ENCODE data around the gene ACAA1. TPM values are rescaled to one million over a fixed set of nuclear protein-coding genes. Genes with fewer than 3 reads are reported as not detected.

Gene ACAA1
- total RNA-seq, 1 experiment from 2014 or later, result 44.3 TPM

DNA sequence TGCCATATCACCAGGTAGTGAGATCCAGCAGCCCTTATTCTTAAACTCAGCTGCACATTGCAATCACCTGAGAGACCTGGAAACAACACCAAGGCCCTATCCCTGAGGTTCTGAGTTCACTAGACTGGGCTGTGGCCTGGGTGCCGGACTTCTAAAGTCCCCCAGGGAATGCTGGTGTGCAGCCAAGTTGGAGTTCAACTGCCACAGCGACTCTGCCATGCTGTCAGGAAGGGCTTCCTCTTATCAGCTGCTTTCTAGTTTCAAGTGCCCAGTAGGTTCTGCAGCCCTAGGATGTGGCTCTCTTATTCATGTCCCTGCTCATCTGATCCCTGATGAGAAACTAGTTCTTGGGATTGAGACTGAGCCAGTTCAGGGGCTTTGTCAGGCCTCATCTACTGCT is 47.8 kb downstream of the ACAA1 start:
- no peak overlapping the region for H4K91ac ChIP-seq (ENCODE audit: insufficient read length, low read depth, low read length)
- H4K5ac ChIP-seq (ENCODE audit: insufficient read length, low read depth, low read length), result no peak overlapping the region
- Mint-ChIP-seq H3K27me3 (ENCODE audit: low read depth) (peaks cover 2% of the 10 kb centered on the region; the same call in 1 of the 2 replicates), H3K9me3 (peaks cover 6 to 8% of the 10 kb centered on the region in 2 experiments), H3K4me3 (no peak overlapping the region), H3K27ac (no peak overlapping the region), H3K36me3 (ENCODE audit: insufficient read depth in 1 of 3, low read depth in 3 of 3) (peaks cover 3 to 5% (median 4%) of the 10 kb centered on the region in 3 experiments), H3K4me1 (no peaks in the 10 kb centered on the region)
- no peak overlapping the region for H3K9ac ChIP-seq (ENCODE audit: extremely low read depth, insufficient read length, low read length)
- no peaks in the 10 kb centered on the region for H4K20me1 ChIP-seq (ENCODE audit: control insufficient read depth, insufficient read depth, insufficient read length)
- no peaks in the 10 kb centered on the region for H3K23me2 ChIP-seq (ENCODE audit: insufficient read length, low read depth, low read length, poor library complexity, severe bottlenecking)
- no peaks in the 10 kb centered on the region for H3K79me2 ChIP-seq (ENCODE audit: insufficient read depth, low read length)
- DNase-seq, result no peak
- no peaks in the 10 kb centered on the region for H3K4me1 ChIP-seq (ENCODE audit: insufficient read depth, low read length)
- H2AK5ac ChIP-seq (ENCODE audit: insufficient read length, low read length), result no peak overlapping the region
- WGBS (ENCODE audit: extremely low coverage, insufficient read length, low lambda C conversion rate), result no CpG with 5 or more reads among the region's 2 CpGs
- H3K9me3 ChIP-seq (ENCODE audit: control insufficient read depth, low read depth, low read length), result peaks cover 2% of the 10 kb centered on the region
- no peak overlapping the region for H4K8ac ChIP-seq (replicated peaks; ENCODE audit: insufficient read length, low read depth, low read length)
- H2BK12ac ChIP-seq (ENCODE audit: insufficient read length, low read depth, low read length), result no peak overlapping the region
- no peak overlapping the region for H2BK15ac ChIP-seq (ENCODE audit: low read depth, low read length)
- H3K27ac ChIP-seq (ENCODE audit: insufficient read length, low read depth, low read length), result no peak overlapping the region
- no peak overlapping the region for H3T11ph ChIP-seq (ENCODE audit: low read length)
- H3K18ac ChIP-seq (ENCODE audit: insufficient read length, low read depth, low read length), result no peak overlapping the region
- H3K23ac ChIP-seq (ENCODE audit: insufficient read length, low read depth, low read length), result no peak overlapping the region
- no peaks in the 10 kb centered on the region; the same call in 1 of the 2 replicates for H3K27me3 ChIP-seq (ENCODE audit: insufficient read depth, low read length)
- no peak overlapping the region for H2BK120ac ChIP-seq (ENCODE audit: low read depth, low read length, poor library complexity, severe bottlenecking)
- no peak overlapping the region for H3K4ac ChIP-seq (ENCODE audit: low read depth, low read length)
- no peak overlapping the region for H2AFZ ChIP-seq (ENCODE audit: low read length)
- no peak overlapping the region for H3K4me2 ChIP-seq (ENCODE audit: insufficient read depth, insufficient read length, low read length)
- no peak overlapping the region for H2BK5ac ChIP-seq (ENCODE audit: insufficient read length, low read length)
- no peak overlapping the region for H2BK20ac ChIP-seq (ENCODE audit: low read depth, low read length, poor library complexity, severe bottlenecking)
- H3K56ac ChIP-seq (ENCODE audit: insufficient read length, low read depth, low read length), result no peak overlapping the region
- H3K14ac ChIP-seq (ENCODE audit: insufficient read depth, low read length), result no peak overlapping the region
- no peaks in the 10 kb centered on the region for H3K79me1 ChIP-seq (ENCODE audit: insufficient read depth, low read depth, low read length, poor library complexity, severe bottlenecking)
- no peak for TF ChIP-seq CTCF (conservative IDR thresholded peaks at IDR 0.05)
